ENCODE results near the gene HSPA4L. TPM values are rescaled to one million over a fixed set of nuclear protein-coding genes. Genes with fewer than 3 reads are reported as not detected.
A peak's percentile ranks its signal among the peaks of the same experiment; 100 is the strongest.

Gene HSPA4L
- total and polyA plus RNA-seq, 2 of the 4 experiments (the other 2 are of a cell fraction): 0.84 to 2.3 TPM

DNA sequence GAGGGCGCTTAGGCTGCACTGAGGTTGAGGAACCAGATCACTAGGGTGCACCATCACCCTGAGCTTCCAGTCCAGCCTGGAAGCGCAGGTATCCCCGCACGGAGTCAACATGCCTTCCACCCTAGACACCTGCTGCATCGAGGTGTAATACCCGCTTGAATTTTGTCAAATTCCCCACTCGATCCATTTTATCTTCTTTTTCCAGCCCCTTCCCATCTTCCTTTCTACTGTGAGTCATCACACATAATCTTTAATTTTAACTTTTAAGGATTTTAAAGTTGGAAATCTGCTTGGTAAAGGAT is 99.4 kb downstream of the HSPA4L start:
- no peak overlapping the region for H2BK20ac ChIP-seq (ENCODE audit: low read depth, low read length)
- H3K27me3 ChIP-seq (ENCODE audit: control insufficient read depth, insufficient read depth, low read length): no peaks in the 10 kb centered on the region
- no peak overlapping the region for H2BK120ac ChIP-seq (ENCODE audit: low read depth, low read length)
- ATAC-seq (ENCODE audit: low read depth): no peak
- no peak for DNase-seq
- POLR2A ChIA-PET (ENCODE audit: unreplicated experiment): interaction anchor here (0.5 kb wide), 1 partner anchor 991 kb away, joined by 3 read pairs; no protein-coding TSS in a partner anchor
- TF ChIP-seq CEBPB (IDR thresholded peaks at IDR 0.05; ENCODE audit: low read depth, low read length): no peak
- no peak for TF ChIP-seq MAFK (IDR thresholded peaks at IDR 0.05; ENCODE audit: low read depth, low read length)
- no peak for TF ChIP-seq BHLHE40 (IDR thresholded peaks at IDR 0.05; ENCODE audit: low read depth, low read length)
- peak; percentile 18; the same call in 1 of the 2 replicates for TF ChIP-seq RAD21 (IDR thresholded peaks at IDR 0.05; ENCODE audit: low read length)
- TF ChIP-seq, protein P1, sequence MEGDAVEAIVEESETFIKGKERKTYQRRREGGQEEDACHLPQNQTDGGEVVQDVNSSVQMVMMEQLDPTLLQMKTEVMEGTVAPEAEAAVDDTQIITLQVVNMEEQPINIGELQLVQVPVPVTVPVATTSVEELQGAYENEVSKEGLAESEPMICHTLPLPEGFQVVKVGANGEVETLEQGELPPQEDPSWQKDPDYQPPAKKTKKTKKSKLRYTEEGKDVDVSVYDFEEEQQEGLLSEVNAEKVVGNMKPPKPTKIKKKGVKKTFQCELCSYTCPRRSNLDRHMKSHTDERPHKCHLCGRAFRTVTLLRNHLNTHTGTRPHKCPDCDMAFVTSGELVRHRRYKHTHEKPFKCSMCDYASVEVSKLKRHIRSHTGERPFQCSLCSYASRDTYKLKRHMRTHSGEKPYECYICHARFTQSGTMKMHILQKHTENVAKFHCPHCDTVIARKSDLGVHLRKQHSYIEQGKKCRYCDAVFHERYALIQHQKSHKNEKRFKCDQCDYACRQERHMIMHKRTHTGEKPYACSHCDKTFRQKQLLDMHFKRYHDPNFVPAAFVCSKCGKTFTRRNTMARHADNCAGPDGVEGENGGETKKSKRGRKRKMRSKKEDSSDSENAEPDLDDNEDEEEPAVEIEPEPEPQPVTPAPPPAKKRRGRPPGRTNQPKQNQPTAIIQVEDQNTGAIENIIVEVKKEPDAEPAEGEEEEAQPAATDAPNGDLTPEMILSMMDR (conservative IDR thresholded peaks at IDR 0.05; ENCODE audit: low read depth, low read length): peak; percentile 11; the same call in 1 of the 2 replicates
- in situ Hi-C loops (cut with MboI; ENCODE audit: low sequenced_read_pairs) (no loop called here), intact Hi-C loops (cut with micrococcal nuclease) (loop anchor here (5.0 kb wide), 2 partner anchors 74 to 99 kb away; partner anchors contain the start of gene HSPA4L), dilution Hi-C loops (cut with HindIII; ENCODE audit: low sequenced_read_pairs, unreplicated experiment) (no loop called here)
- no peaks in the 10 kb centered on the region for H3K9me1 ChIP-seq (ENCODE audit: insufficient read depth, low read length)
- H3K56ac ChIP-seq (ENCODE audit: extremely low read depth, insufficient read depth, low read length): no peak overlapping the region
- CTCF ChIA-PET: no interaction called here
- no peak overlapping the region for H3K9ac ChIP-seq (ENCODE audit: low read depth, low read length)
- H3K23ac ChIP-seq (ENCODE audit: low read depth, low read length): no peak overlapping the region
- no peaks in the 10 kb centered on the region for H3K9me3 ChIP-seq (ENCODE audit: control insufficient read depth, insufficient read depth, low read length)
- no peak overlapping the region for H3K4ac ChIP-seq (ENCODE audit: low read depth, low read length)
- no peak overlapping the region for H4K5ac ChIP-seq (ENCODE audit: low read depth, low read length)
- H4K8ac ChIP-seq (ENCODE audit: low read depth in 2 of 2, low read length in 2 of 2): no peak overlapping the region
- H3K79me1 ChIP-seq (ENCODE audit: low read depth in 1 of 2, low read length in 2 of 2): peaks cover 10 to 26% of the 10 kb centered on the region in 2 experiments
- H3K14ac ChIP-seq (replicated peaks; ENCODE audit: low read depth, low read length): no peak overlapping the region
- no TSS peak for BruUV-seq (replicated peaks)
- H3K18ac ChIP-seq (ENCODE audit: low read depth, low read length): no peak overlapping the region
- no CpG with 5 or more reads among the region's 7 CpGs for WGBS, 2 experiments (ENCODE audit: extremely low coverage in 2 of 2, insufficient read length in 1 of 2)
- no peak overlapping the region for H2AK5ac ChIP-seq (ENCODE audit: low read depth, low read length)
- peaks cover 3% of the 10 kb centered on the region; the same call in 1 of the 2 replicates for H3K36me3 ChIP-seq (ENCODE audit: control insufficient read depth, insufficient read depth, low read length)
- peak overlapping the region; percentile 94 for H2AFZ ChIP-seq (replicated peaks; ENCODE audit: low read length, poor library complexity)
- H3K4me2 ChIP-seq (ENCODE audit: low read depth, low read length): peak overlapping the region; percentile 99
- H2BK5ac ChIP-seq (ENCODE audit: low read depth, low read length, poor library complexity, severe bottlenecking): no peak overlapping the region
- H3K4me1 ChIP-seq (ENCODE audit: control insufficient read depth, insufficient read depth, low read length): no peaks in the 10 kb centered on the region
- H3K27ac ChIP-seq (ENCODE audit: insufficient read depth, low read length): no peak overlapping the region; the same call in 1 of the 2 replicates
- H4K20me1 ChIP-seq (ENCODE audit: insufficient read depth, low read length): no peaks in the 10 kb centered on the region
- H2BK15ac ChIP-seq (ENCODE audit: low read depth, low read length): no peak overlapping the region
- H2AK9ac ChIP-seq (replicated peaks; ENCODE audit: low read depth, low read length, poor library complexity): peak overlapping the region; percentile 0
- H3K4me3 ChIP-seq (ENCODE audit: insufficient read depth, low read depth, low read length): peak overlapping the region; percentile 77
- H4K91ac ChIP-seq (ENCODE audit: insufficient read depth, low read depth, low read length): no peak overlapping the region
